Astrocyte (in vitro differentiated cells and primary cell): ENCODE results near the gene CD300A.

Experiments
- EZH2 ChIP-seq: IDR thresholded peaks from 2 replicates; pipeline ENCODE4 v1.6.1; 2012; ENCODE audit warnings: mild to moderate bottlenecking, low read length, inconsistent platforms; ENCODE audit not compliant: insufficient read depth
- TF ChIP-seq, protein P1 (sequence below): IDR thresholded peaks from 2 replicates; pipeline ENCODE4 v1.5.1; 2011; ENCODE audit warnings: low read depth, mild to moderate bottlenecking, inconsistent platforms, low read length, moderate library complexity; ENCODE audit not compliant: insufficient read depth

DNA sequence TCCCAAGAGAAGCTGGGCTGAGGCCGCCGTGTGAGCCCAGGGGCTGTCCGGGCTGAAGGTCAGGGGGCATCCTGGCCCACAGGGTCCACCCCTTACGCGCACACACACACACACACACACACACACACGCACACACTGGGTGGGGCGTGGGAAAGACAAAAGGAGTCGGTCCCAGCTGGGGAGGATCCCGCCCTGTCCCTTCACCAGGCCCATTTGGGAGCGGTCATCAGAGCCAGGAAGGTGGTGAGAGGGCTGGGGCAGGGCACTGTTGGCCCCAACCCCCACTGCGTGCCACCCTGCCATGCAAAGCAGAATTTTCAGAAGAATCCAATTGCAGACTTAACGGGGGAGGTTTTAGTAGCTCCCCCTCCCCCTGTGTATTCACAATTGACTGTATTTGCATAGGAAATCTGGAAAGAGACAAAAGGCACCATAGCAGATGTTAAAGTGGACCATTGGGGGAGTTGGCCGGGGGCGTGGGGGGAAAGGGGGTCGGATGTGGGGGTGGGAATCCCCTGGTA lies 11.3 kb upstream of the CD300A start:
- TF ChIP-seq, protein P1, sequence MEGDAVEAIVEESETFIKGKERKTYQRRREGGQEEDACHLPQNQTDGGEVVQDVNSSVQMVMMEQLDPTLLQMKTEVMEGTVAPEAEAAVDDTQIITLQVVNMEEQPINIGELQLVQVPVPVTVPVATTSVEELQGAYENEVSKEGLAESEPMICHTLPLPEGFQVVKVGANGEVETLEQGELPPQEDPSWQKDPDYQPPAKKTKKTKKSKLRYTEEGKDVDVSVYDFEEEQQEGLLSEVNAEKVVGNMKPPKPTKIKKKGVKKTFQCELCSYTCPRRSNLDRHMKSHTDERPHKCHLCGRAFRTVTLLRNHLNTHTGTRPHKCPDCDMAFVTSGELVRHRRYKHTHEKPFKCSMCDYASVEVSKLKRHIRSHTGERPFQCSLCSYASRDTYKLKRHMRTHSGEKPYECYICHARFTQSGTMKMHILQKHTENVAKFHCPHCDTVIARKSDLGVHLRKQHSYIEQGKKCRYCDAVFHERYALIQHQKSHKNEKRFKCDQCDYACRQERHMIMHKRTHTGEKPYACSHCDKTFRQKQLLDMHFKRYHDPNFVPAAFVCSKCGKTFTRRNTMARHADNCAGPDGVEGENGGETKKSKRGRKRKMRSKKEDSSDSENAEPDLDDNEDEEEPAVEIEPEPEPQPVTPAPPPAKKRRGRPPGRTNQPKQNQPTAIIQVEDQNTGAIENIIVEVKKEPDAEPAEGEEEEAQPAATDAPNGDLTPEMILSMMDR: no peak
- TF ChIP-seq EZH2: no peak
